ENCODE measurements around the gene EPHA2. TPM values are rescaled to one million over a fixed set of nuclear protein-coding genes. Genes with fewer than 3 reads are reported as not detected.

Gene EPHA2
- total and polyA plus RNA-seq, 12 donors = 0.83 to 49.5 (median 14.8) TPM

DNA sequence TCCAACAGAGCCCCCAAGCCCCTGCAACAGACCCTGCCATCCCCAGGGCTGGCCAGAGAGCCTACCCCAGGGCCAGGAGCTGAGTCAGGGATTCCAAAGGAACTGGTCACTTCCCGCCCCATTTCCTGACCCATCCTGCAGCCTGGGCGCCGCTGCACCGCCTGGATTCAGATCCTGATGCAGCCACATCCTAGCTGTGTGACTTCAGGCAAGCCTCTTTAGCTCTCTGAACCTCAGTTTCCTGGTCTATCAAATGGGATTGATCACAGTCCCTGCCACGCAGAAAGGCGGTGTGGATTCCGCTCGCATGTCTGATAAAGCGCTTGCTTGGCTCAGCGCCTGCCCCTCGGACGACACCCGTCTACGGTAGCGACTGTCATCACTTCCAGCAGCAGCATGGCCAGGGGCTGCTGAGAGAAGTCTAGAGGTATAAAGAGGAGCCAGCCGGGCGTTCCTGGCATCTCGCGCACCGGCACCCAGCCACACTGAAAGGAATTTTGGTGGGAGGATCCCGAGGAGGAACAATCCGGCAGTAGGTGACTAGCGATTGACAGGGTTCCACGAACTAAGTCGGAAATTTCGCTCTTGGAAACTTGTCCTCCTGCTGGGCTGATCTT lies 10.1 kb downstream of the EPHA2 start:
- Histone ChIP-seq H3K27ac (peak overlapping the region; percentile 93 to 98 (median 95)), H3K4me1 (replicated peaks in 1 of 2) (peaks cover 43 to 69% of the 10 kb centered on the region in 2 donors), H3K27me3 (no peaks in the 10 kb centered on the region), H3K4me3 (peak overlapping the region in 2 of 4 donors; percentile 3 to 55), H3K36me3 (replicated peaks in 1 of 2) (peaks cover 0 to 33% of the 10 kb centered on the region in 2 donors), H3K9me3 (replicated peaks in 1 of 3) (no peaks in the 10 kb centered on the region)
- TF ChIP-seq POLR2A (IDR thresholded peaks at IDR 0.05) = peak; percentile 11 to 44
- TF ChIP-seq, protein P1, sequence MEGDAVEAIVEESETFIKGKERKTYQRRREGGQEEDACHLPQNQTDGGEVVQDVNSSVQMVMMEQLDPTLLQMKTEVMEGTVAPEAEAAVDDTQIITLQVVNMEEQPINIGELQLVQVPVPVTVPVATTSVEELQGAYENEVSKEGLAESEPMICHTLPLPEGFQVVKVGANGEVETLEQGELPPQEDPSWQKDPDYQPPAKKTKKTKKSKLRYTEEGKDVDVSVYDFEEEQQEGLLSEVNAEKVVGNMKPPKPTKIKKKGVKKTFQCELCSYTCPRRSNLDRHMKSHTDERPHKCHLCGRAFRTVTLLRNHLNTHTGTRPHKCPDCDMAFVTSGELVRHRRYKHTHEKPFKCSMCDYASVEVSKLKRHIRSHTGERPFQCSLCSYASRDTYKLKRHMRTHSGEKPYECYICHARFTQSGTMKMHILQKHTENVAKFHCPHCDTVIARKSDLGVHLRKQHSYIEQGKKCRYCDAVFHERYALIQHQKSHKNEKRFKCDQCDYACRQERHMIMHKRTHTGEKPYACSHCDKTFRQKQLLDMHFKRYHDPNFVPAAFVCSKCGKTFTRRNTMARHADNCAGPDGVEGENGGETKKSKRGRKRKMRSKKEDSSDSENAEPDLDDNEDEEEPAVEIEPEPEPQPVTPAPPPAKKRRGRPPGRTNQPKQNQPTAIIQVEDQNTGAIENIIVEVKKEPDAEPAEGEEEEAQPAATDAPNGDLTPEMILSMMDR (IDR thresholded peaks at IDR 0.05) = peak in 1 of 6 experiments; percentile 4
- intact Hi-C loops (cut with DNase I) = no loop called here
- DNase-seq = peak; percentile 79 to 92 (median 90)
- 16 to 35% (median 22%) methylated on average over 16 to 26 of the region's 26 CpGs for WGBS, 4 donors

DNA sequence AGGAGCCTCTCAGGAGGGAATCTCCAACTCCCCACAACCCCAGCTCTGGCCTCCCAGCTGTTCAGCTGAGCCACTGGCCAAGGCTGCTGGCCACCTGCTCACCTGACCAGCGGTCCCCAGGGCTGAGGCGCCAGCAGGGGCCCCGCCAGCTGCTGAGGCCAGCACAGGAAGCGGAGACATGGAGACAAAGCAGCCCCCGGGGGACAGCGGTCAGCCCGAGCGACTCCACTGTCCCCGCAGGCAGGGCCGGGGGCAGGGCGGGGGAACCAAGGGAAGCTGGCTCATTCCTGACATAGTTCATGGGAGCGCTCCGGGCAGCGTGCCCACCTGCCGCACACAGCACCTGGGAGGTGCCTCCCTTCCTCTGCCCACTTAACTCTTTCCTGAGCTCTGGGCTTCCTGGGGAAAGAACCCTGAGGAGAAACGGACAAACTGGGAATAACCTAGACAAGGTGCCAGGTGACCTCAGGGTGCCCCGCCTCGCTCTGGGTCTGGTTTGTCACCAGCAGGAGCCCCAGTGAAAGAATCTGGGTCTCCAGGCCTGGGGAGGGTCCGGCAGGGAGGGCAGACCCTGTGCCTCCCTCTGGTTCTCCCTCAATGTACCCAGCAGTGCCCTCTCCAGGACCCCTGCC lies 10.7 kb downstream of the EPHA2 start:
- H3K27ac ChIP-seq = peak overlapping the region; percentile 93 to 98 (median 95)
- H3K9me3 ChIP-seq (replicated peaks in 1 of 3) = no peaks in the 10 kb centered on the region
- H3K36me3 ChIP-seq (replicated peaks in 1 of 2) = peaks cover 0 to 27% of the 10 kb centered on the region in 2 donors
- TF ChIP-seq, protein P1 (IDR thresholded peaks at IDR 0.05) = no peak
- TF ChIP-seq POLR2A (IDR thresholded peaks at IDR 0.05) = no peak
- intact Hi-C loops (cut with DNase I) = no loop called here
- H3K27me3 ChIP-seq = no peaks in the 10 kb centered on the region
- H3K4me1 ChIP-seq (replicated peaks in 1 of 2) = peaks cover 46 to 71% of the 10 kb centered on the region in 2 donors
- 0 to 20% (median 10%) methylated on average over 1 to 19 of the region's 19 CpGs for WGBS, 4 donors
- peak; percentile 82 to 93 (median 90) for DNase-seq
- H3K4me3 ChIP-seq = peak overlapping the region in 2 of 4 donors; percentile 3 to 27

DNA sequence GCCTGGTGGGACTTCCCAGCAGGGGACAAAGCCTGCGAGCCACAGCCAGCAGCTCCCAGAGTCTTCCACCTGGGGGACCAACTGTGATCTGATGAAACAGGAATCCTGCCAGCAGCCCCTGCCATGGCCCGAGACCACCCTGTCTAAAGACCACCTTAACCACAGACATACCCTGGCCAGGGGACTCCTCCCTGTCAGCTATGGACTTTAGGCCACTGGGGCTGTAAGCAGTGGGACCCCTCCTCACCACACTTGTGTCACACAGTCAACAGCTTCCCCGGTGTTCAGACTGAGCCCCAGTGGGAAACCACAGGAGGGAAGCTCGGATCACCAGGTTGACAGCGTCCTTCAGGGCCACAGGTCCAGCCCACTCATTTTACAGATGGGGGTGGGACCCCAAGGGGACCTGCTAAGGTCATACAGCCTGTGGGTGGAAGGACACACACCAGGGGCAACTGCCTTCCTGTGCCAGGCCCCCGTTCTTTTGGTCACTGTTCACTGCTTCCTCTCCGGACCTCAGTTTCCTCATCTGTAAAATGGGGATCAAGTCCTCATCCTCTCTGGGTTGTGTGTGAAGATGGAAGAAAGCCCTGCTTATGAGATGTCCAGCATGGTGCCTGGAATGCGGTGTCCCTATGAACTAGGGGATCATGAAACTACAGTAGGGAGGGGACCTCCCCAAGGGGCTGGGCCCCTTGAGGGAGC lies 11.4 kb downstream of the EPHA2 start:
- peak overlapping the region; percentile 93 to 98 (median 95) for H3K27ac ChIP-seq
- peak overlapping the region in 1 of 4 donors; percentile 27 for H3K4me3 ChIP-seq
- H3K4me1 ChIP-seq (replicated peaks in 1 of 2) = peaks cover 50 to 77% of the 10 kb centered on the region in 2 donors
- H3K36me3 ChIP-seq (replicated peaks in 1 of 2) = peaks cover 0 to 22% of the 10 kb centered on the region in 2 donors
- no peaks in the 10 kb centered on the region for H3K9me3 ChIP-seq (replicated peaks in 1 of 3)
- H3K27me3 ChIP-seq = no peaks in the 10 kb centered on the region
- TF ChIP-seq, protein P1 (IDR thresholded peaks at IDR 0.05) = no peak
- no peak for TF ChIP-seq POLR2A (IDR thresholded peaks at IDR 0.05)
- no peak for DNase-seq
- intact Hi-C loops (cut with DNase I) = no loop called here
- 53 to 66% (median 62%) methylated on average over 3 to 8 of the region's 8 CpGs for WGBS, 4 donors

All from adrenal gland (tissue), 12 donors.